HCT116 (cell line): ENCODE results near the gene CAPNS1. TPM values are rescaled to one million over a fixed set of nuclear protein-coding genes. Genes with fewer than 3 reads are reported as not detected.

Experiments used
- ATAC-seq: fragments of 200-7000 bp; cut with Tn5 transposase; 2 replicates; pipeline ENCODE4 v1.9.1; 2020; ENCODE audit warnings: mild to moderate bottlenecking, moderate library complexity
- BruUV-seq: library from RNA; stranded (reverse); fragments of 400-500 nt; replicated peaks from 2 replicates; lab custom pipeline; 2021; lab: Mats Ljungman, UMichigan
- CTCF ChIA-PET: fragments of 300-600 bp; sonication (Branson Sonifier 250); formaldehyde crosslinking; loops from one replicate; lab custom pipeline; 2021; ENCODE audit warnings: antibody characterized with exemption; lab: Charles Lee
- POLR2A ChIA-PET: fragments of 300-600, 350-600 bp; sonication (Branson Sonifier 250); formaldehyde crosslinking; loops from one replicate; lab custom pipeline; 2021; ENCODE audit warnings: antibody characterized with exemption; lab: Charles Lee
- RAD21 ChIA-PET, 2 experiments: fragments of 300-600 bp; sonication (Branson Sonifier 250); formaldehyde crosslinking; loops; one replicate each; lab custom pipeline; 2023; ENCODE audit warnings: low total read pairs in 2 of 2; ENCODE audit not compliant: uncharacterized antibody in 2 of 2, unreplicated experiment in 2 of 2, low non-redundant PET in 1 of 2; lab: Charles Lee
- DNase-seq: peaks from one replicate; pipeline ENCODE4 v3.0.0-alpha.2; 2010; ENCODE audit warnings: low read depth, low spot score
- H2AFZ ChIP-seq: fragments of 200-600 bp; shearing (Covaris generic), sonication (generic); 2 replicates; pipeline ENCODE4 v1.6.1; 2017; ENCODE audit warnings: low read depth, mixed run types, mixed read lengths, antibody characterized with exemption, low read length; ENCODE audit not compliant: poor library complexity, severe bottlenecking
- H3K27ac ChIP-seq: 2 replicates; pipeline ENCODE4 v1.5.1; 2012; ENCODE audit warnings: low read depth, low read length
- H3K27me3 ChIP-seq: fragments of 200-600 bp; sonication (generic); 2 replicates; pipeline ENCODE4 v1.6.1; 2016; ENCODE audit warnings: mixed run types, low read length, mixed read lengths; ENCODE audit not compliant: insufficient read depth
- H3K36me3 ChIP-seq, 2 experiments: fragments of 200-500 bp in 1 of 2; fragments of 200-600 bp in 1 of 2; sonication (Bioruptor generic) in 1 of 2; sonication (generic) in 1 of 2; 2 replicates each; pipeline versions ENCODE4 v1.5.1 to v1.6.1; 2014 to 2016; ENCODE audit warnings: low read length in 2 of 2, inconsistent platforms in 1 of 2, mixed read lengths in 1 of 2, mixed run types in 1 of 2; ENCODE audit not compliant: insufficient read depth in 2 of 2, control insufficient read depth in 1 of 2
- H3K4me1 ChIP-seq, 2 experiments: fragments of 200-600 bp in 1 of 2; sonication (generic) in 1 of 2; 2 replicates each; pipeline versions ENCODE4 v1.5.1 to v1.6.1; 2012 to 2017; ENCODE audit warnings: low read length in 2 of 2, inconsistent platforms in 1 of 2, mild to moderate bottlenecking in 1 of 2, mixed read lengths in 1 of 2, mixed run types in 1 of 2, moderate library complexity in 1 of 2; ENCODE audit not compliant: insufficient read depth in 2 of 2, control insufficient read depth in 1 of 2
- H3K4me2 ChIP-seq: fragments of 200-600 bp; sonication (generic); 2 replicates; pipeline ENCODE4 v1.6.1; 2017; ENCODE audit warnings: mixed run types, low read length, mixed read lengths
- H3K4me3 ChIP-seq, 2 experiments: fragments of 200-600 bp in 1 of 2; sonication (generic) in 1 of 2; replicated peaks in 1 of 2; 2 replicates each; pipeline ENCODE4 v1.5.1; 2011 to 2016; ENCODE audit warnings: low read length in 2 of 2, control low read depth in 1 of 2, low read depth in 1 of 2, mild to moderate bottlenecking in 1 of 2, mixed read lengths in 1 of 2, mixed run types in 1 of 2
- H3K79me2 ChIP-seq: fragments of 200-600 bp; sonication (generic); 2 replicates; pipeline ENCODE4 v1.6.1; 2017; ENCODE audit warnings: mild to moderate bottlenecking, mixed run types, low read length, moderate library complexity, mixed read lengths; ENCODE audit not compliant: insufficient read depth
- H3K9ac ChIP-seq: fragments of 200-600 bp; sonication (generic); 2 replicates; pipeline ENCODE4 v1.6.1; 2016; ENCODE audit warnings: low read length, mixed read lengths
- H3K9me2 ChIP-seq: fragments of 200-600 bp; sonication (generic), shearing (Covaris generic); 2 replicates; pipeline ENCODE4 v1.6.1; 2017; ENCODE audit warnings: mixed run types, mild to moderate bottlenecking, moderate library complexity; ENCODE audit not compliant: insufficient read depth
- H3K9me3 ChIP-seq, 2 experiments: fragments of 200-500 bp in 1 of 2; fragments of 200-600 bp in 1 of 2; sonication (Bioruptor generic) in 1 of 2; sonication (generic) in 1 of 2; 2 replicates each; pipeline ENCODE4 v1.6.1; 2014 to 2017; ENCODE audit warnings: low read length in 2 of 2, mixed read lengths in 2 of 2, inconsistent platforms in 1 of 2, low read depth in 1 of 2, mild to moderate bottlenecking in 1 of 2, mixed run types in 1 of 2, moderate library complexity in 1 of 2; ENCODE audit not compliant: control insufficient read depth in 1 of 2, insufficient read depth in 1 of 2
- H4K20me1 ChIP-seq: fragments of 200-600 bp; sonication (generic), shearing (Covaris generic); 2 replicates; pipeline ENCODE4 v1.6.1; 2017; ENCODE audit warnings: mixed run types, mild to moderate bottlenecking, moderate library complexity; ENCODE audit not compliant: insufficient read depth
- CBX3 ChIP-seq: IDR thresholded peaks from 2 replicates; pipeline ENCODE4 v1.6.1; 2012; ENCODE audit warnings: low read depth
- EGR1 ChIP-seq: IDR thresholded peaks from 2 replicates; pipeline ENCODE4 v1.6.1; 2012; ENCODE audit warnings: low read depth
- ELF1 ChIP-seq: IDR thresholded peaks from 2 replicates; pipeline ENCODE4 v1.6.1; 2012; ENCODE audit warnings: low read depth, borderline replicate concordance
- EZH2phosphoT487 ChIP-seq: fragments of 200-600 bp; IDR thresholded peaks from 2 replicates; pipeline ENCODE4 v1.6.1; 2018; ENCODE audit warnings: antibody characterized with exemption, borderline replicate concordance
- FOSL1 ChIP-seq: IDR thresholded peaks from 2 replicates; pipeline ENCODE4 v1.6.1; 2012; ENCODE audit warnings: low read depth
- POLR2AphosphoS5 ChIP-seq: IDR thresholded peaks from 2 replicates; pipeline ENCODE4 v1.6.1; 2011; ENCODE audit warnings: mild to moderate bottlenecking, low read depth, low read length, moderate library complexity
- RAD21 ChIP-seq: IDR thresholded peaks from 2 replicates; pipeline ENCODE4 v1.6.1; 2012; ENCODE audit warnings: low read depth, mild to moderate bottlenecking
- SIN3A ChIP-seq: IDR thresholded peaks from 2 replicates; pipeline ENCODE4 v1.6.1; 2012; ENCODE audit warnings: low read depth
- SRF ChIP-seq: IDR thresholded peaks from 2 replicates; pipeline ENCODE4 v1.6.1; 2012; ENCODE audit warnings: low read depth
- TCF7L2 ChIP-seq: IDR thresholded peaks from 2 replicates; pipeline ENCODE4 v1.7.0; 2011; ENCODE audit warnings: borderline replicate concordance, inconsistent platforms; ENCODE audit not compliant: insufficient read depth, insufficient read length; ENCODE audit errors: extremely low read depth
- YY1 ChIP-seq: IDR thresholded peaks from 2 replicates; pipeline ENCODE4 v1.6.1; 2011; ENCODE audit warnings: low read length, low read depth, moderate library complexity, mild to moderate bottlenecking; ENCODE audit not compliant: insufficient replicate concordance; ENCODE audit errors: extremely low read depth
- ZNF274 ChIP-seq: fragments of 200-500 bp; sonication (Bioruptor generic); IDR thresholded peaks from 2 replicates; pipeline ENCODE4 v1.6.1; 2014; ENCODE audit warnings: mild to moderate bottlenecking, low read depth, low read length, inconsistent platforms
- intact Hi-C: fragments of 100-400 bp; cut with micrococcal nuclease; formaldehyde crosslinking; loops from 2 replicates; pipeline ENCODE4 v1.10.0; 2022
- total RNA-seq: library from RNA; stranded (reverse); gene quantifications from one replicate; pipeline ENCODE4 v1.2.1, GENCODE V29; 2021; ENCODE audit not compliant: unreplicated experiment

Gene CAPNS1
- total RNA-seq, 1 experiment from 2014 or later, result 621 TPM

- Histone ChIP-seq H3K9ac (no peak overlapping the region), H3K27ac (no peak overlapping the region), H3K4me3 (no peak overlapping the region), H3K9me3 (no peaks in the 10 kb centered on the region), H2AFZ (no peak overlapping the region), H3K36me3 (peaks cover 0 to 7% of the 10 kb centered on the region in 2 experiments; a peak in 1 of 4 replicates), H3K4me1 (no peaks in the 10 kb centered on the region), H3K4me2 (no peak overlapping the region), H3K27me3 (no peaks in the 10 kb centered on the region), H3K9me2 (no peaks in the 10 kb centered on the region), H4K20me1 (no peaks in the 10 kb centered on the region), H3K79me2 (no peaks in the 10 kb centered on the region)
- ChIA-PET CTCF (no interaction called here), RAD21 (no interaction called here), POLR2A (no interaction called here)
- DNase-seq (no peak), ATAC-seq (no peak)
- intact Hi-C loops, result no loop called here
- BruUV-seq, result no TSS peak
- no peak for TF ChIP-seq POLR2AphosphoS5
- no peak for TF ChIP-seq ZNF274
- TF ChIP-seq EZH2phosphoT487, result no peak
- TF ChIP-seq SRF, result no peak
- TF ChIP-seq SIN3A, result no peak
- TF ChIP-seq RAD21, result no peak
- TF ChIP-seq FOSL1, result no peak
- no peak for TF ChIP-seq EGR1
- TF ChIP-seq CBX3, result no peak
- TF ChIP-seq ELF1, result no peak
- no peak for TF ChIP-seq YY1
- no peak for TF ChIP-seq TCF7L2
Observed at GRCh38 chr19:36160821-36161596, 21.1 kb downstream of the CAPNS1 start.
